Measurements from ENCODE around the gene SCN4B. TPM values are rescaled to one million over a fixed set of nuclear protein-coding genes. Genes with fewer than 3 reads are reported as not detected.

SCN4B gene
- total and polyA plus RNA-seq, 5 donors: 2.6 to 9.0 (median 6.8) TPM

- H3K9me3 ChIP-seq (ENCODE audit: control insufficient read depth, low read length): no peaks in the 10 kb centered on the region
- no peak overlapping the region for H3K27ac ChIP-seq (ENCODE audit: low read length)
- H3K27me3 ChIP-seq (ENCODE audit: control insufficient read depth, insufficient read depth): no peaks in the 10 kb centered on the region
- no peak for ATAC-seq
- WGBS: 57% methylated on average over 4 of the region's 4 CpGs
- H3K4me1 ChIP-seq (ENCODE audit: control insufficient read depth, insufficient read depth, low read length): peaks cover 4% of the 10 kb centered on the region
- DNase-seq: no peak
- intact Hi-C loops (cut with DNase I): no loop called here
- no peak overlapping the region for H3K4me3 ChIP-seq (ENCODE audit: low read length)
Observed at GRCh38 chr11:118128310-118128709, 24.3 kb downstream of the SCN4B start.

GRCh38 chr11:118126082-118126838 is 26.4 kb downstream of the SCN4B start:
- WGBS: 88% methylated on average over 7 of the region's 7 CpGs
- no peak overlapping the region for H3K4me3 ChIP-seq (ENCODE audit: low read length)
- peaks cover 4% of the 10 kb centered on the region for H3K4me1 ChIP-seq (ENCODE audit: control insufficient read depth, insufficient read depth, low read length)
- intact Hi-C loops (cut with DNase I): no loop called here
- ATAC-seq (no peak), DNase-seq (no peak)
- H3K27me3 ChIP-seq (ENCODE audit: control insufficient read depth, insufficient read depth): no peaks in the 10 kb centered on the region
- no peak overlapping the region for H3K27ac ChIP-seq (ENCODE audit: low read length)
- H3K9me3 ChIP-seq (ENCODE audit: control insufficient read depth, low read length): no peaks in the 10 kb centered on the region

- Histone ChIP-seq H3K9me3 (ENCODE audit: control insufficient read depth, low read length) (no peaks in the 10 kb centered on the region), H3K4me3 (ENCODE audit: low read length) (no peak overlapping the region), H3K27me3 (ENCODE audit: control insufficient read depth, insufficient read depth) (no peaks in the 10 kb centered on the region), H3K4me1 (ENCODE audit: control insufficient read depth, insufficient read depth, low read length) (peaks cover 4% of the 10 kb centered on the region), H3K27ac (ENCODE audit: low read length) (no peak overlapping the region)
- DNase-seq (no peak), ATAC-seq (no peak)
- WGBS: 70% methylated on average over 8 of the region's 8 CpGs
- intact Hi-C loops (cut with DNase I): no loop called here
Observed at GRCh38 chr11:118124929-118125535, 27.6 kb downstream of the SCN4B start.

GRCh38 chr11:118120793-118121192 is 31.8 kb downstream of the SCN4B start:
- 86% methylated on average over 1 of the region's 1 CpG for WGBS
- Histone ChIP-seq H3K4me3 (ENCODE audit: low read length) (no peak overlapping the region), H3K4me1 (ENCODE audit: control insufficient read depth, insufficient read depth, low read length) (peaks cover 6% of the 10 kb centered on the region), H3K9me3 (ENCODE audit: control insufficient read depth, low read length) (no peaks in the 10 kb centered on the region), H3K27me3 (ENCODE audit: control insufficient read depth, insufficient read depth) (no peaks in the 10 kb centered on the region), H3K27ac (ENCODE audit: low read length) (no peak overlapping the region)
- ATAC-seq (no peak), DNase-seq (no peak)
- intact Hi-C loops (cut with DNase I): no loop called here

- DNase-seq: no peak
- peak overlapping the region; percentile 34 for H3K27ac ChIP-seq (ENCODE audit: low read length)
Observed at GRCh38 chr11:118117790-118118601, 34.6 kb downstream of the SCN4B start.

GRCh38 chr11:118115048-118115447 is 37.6 kb downstream of the SCN4B start:
- intact Hi-C loops (cut with DNase I): no loop called here
- WGBS: 87% methylated on average over 7 of the region's 7 CpGs
- no peak for ATAC-seq

More at GRCh38 chr11:118117790-118118601, 34.6 kb downstream of the SCN4B start:
- Histone ChIP-seq H3K4me3 (ENCODE audit: low read length) (no peak overlapping the region), H3K27me3 (ENCODE audit: control insufficient read depth, insufficient read depth) (no peaks in the 10 kb centered on the region), H3K4me1 (ENCODE audit: control insufficient read depth, insufficient read depth, low read length) (peaks cover 6% of the 10 kb centered on the region), H3K9me3 (ENCODE audit: control insufficient read depth, low read length) (no peaks in the 10 kb centered on the region)
- intact Hi-C loops (cut with DNase I): no loop called here
- peak; percentile 28 to 43 for ATAC-seq
- WGBS: 54% methylated on average over 9 of the region's 9 CpGs

GRCh38 chr11:118114266-118114665 is 38.4 kb downstream of the SCN4B start:
- Histone ChIP-seq H3K27ac (ENCODE audit: low read length) (no peak overlapping the region), H3K4me3 (ENCODE audit: low read length) (no peak overlapping the region), H3K9me3 (ENCODE audit: control insufficient read depth, low read length) (no peaks in the 10 kb centered on the region), H3K4me1 (ENCODE audit: control insufficient read depth, insufficient read depth, low read length) (peaks cover 6% of the 10 kb centered on the region), H3K27me3 (ENCODE audit: control insufficient read depth, insufficient read depth) (no peaks in the 10 kb centered on the region)
- no peak for ATAC-seq
- DNase-seq: no peak
- intact Hi-C loops (cut with DNase I): no loop called here
- WGBS: 67% methylated on average over 1 of the region's 1 CpG

More at GRCh38 chr11:118115048-118115447, 37.6 kb downstream of the SCN4B start:
- no peak overlapping the region for H3K4me3 ChIP-seq (ENCODE audit: low read length)
- no peaks in the 10 kb centered on the region for H3K27me3 ChIP-seq (ENCODE audit: control insufficient read depth, insufficient read depth)
- no peak overlapping the region for H3K27ac ChIP-seq (ENCODE audit: low read length)
- peaks cover 6% of the 10 kb centered on the region for H3K4me1 ChIP-seq (ENCODE audit: control insufficient read depth, insufficient read depth, low read length)
- DNase-seq: no peak
- H3K9me3 ChIP-seq (ENCODE audit: control insufficient read depth, low read length): no peaks in the 10 kb centered on the region

- Histone ChIP-seq H3K4me3 (ENCODE audit: low read length) (no peak overlapping the region), H3K4me1 (ENCODE audit: control insufficient read depth, insufficient read depth, low read length) (peaks cover 2% of the 10 kb centered on the region), H3K9me3 (ENCODE audit: control insufficient read depth, low read length) (no peaks in the 10 kb centered on the region), H3K27me3 (ENCODE audit: control insufficient read depth, insufficient read depth) (no peaks in the 10 kb centered on the region), H3K27ac (ENCODE audit: low read length) (no peak overlapping the region)
- ATAC-seq (no peak), DNase-seq (no peak)
- intact Hi-C loops (cut with DNase I): no loop called here
- 92% methylated on average over 11 of the region's 11 CpGs for WGBS
Observed at GRCh38 chr11:118112711-118113430, 39.8 kb downstream of the SCN4B start.

GRCh38 chr11:118111744-118112035 is 40.9 kb downstream of the SCN4B start:
- DNase-seq: no peak
- H3K4me3 ChIP-seq (ENCODE audit: low read length): no peak overlapping the region
- H3K27me3 ChIP-seq (ENCODE audit: control insufficient read depth, insufficient read depth): no peaks in the 10 kb centered on the region
- no peak for ATAC-seq
- 85% methylated on average over 6 of the region's 6 CpGs for WGBS
- H3K27ac ChIP-seq (ENCODE audit: low read length): no peak overlapping the region
- no peaks in the 10 kb centered on the region for H3K9me3 ChIP-seq (ENCODE audit: control insufficient read depth, low read length)
- intact Hi-C loops (cut with DNase I): no loop called here
- peaks cover 2% of the 10 kb centered on the region for H3K4me1 ChIP-seq (ENCODE audit: control insufficient read depth, insufficient read depth, low read length)

GRCh38 chr11:118111019-118111743 is 41.4 kb downstream of the SCN4B start:
- no peak overlapping the region for H3K4me3 ChIP-seq (ENCODE audit: low read length)
- 68% methylated on average over 8 of the region's 8 CpGs for WGBS
- peaks cover 2% of the 10 kb centered on the region for H3K4me1 ChIP-seq (ENCODE audit: control insufficient read depth, insufficient read depth, low read length)
- intact Hi-C loops (cut with DNase I): no loop called here
- no peak overlapping the region for H3K27ac ChIP-seq (ENCODE audit: low read length)
- ATAC-seq (no peak), DNase-seq (no peak)
- no peaks in the 10 kb centered on the region for H3K27me3 ChIP-seq (ENCODE audit: control insufficient read depth, insufficient read depth)
- no peaks in the 10 kb centered on the region for H3K9me3 ChIP-seq (ENCODE audit: control insufficient read depth, low read length)
